Epidermal melanocyte (primary cell): ENCODE data around the gene MYMX.
A peak's percentile ranks its signal among the peaks of the same experiment; 100 is the strongest.
"Not testable (repeated sequence)": the region's sequence is repeated elsewhere in the genome, so short reads cannot be mapped to it uniquely, and the experiment has no call there.

ENCODE experiments used
- DNase-seq: peaks from one replicate; pipeline ENCODE4 v3.0.0; 2011; ENCODE audit warnings: low spot score; ENCODE audit not compliant: insufficient read length

The MYMX gene

GRCh38 chr6:44230034-44230675 is 13.4 kb downstream of the MYMX start:
- no peak for DNase-seq

- DNase-seq, result not testable (repeated sequence)
Measured at GRCh38 chr6:44231426-44231825, 14.7 kb downstream of the MYMX start.

- DNase-seq, result no peak
Measured at GRCh38 chr6:44232676-44233566, 16.2 kb downstream of the MYMX start.

- no peak for DNase-seq
Measured at GRCh38 chr6:44233567-44234100, 16.9 kb downstream of the MYMX start.

- peak; percentile 81 for DNase-seq
Measured at GRCh38 chr6:44234101-44235025, 17.6 kb downstream of the MYMX start.

GRCh38 chr6:44235269-44235668 is 18.5 kb downstream of the MYMX start:
- DNase-seq, result no peak

GRCh38 chr6:44235891-44236516 is 19.3 kb downstream of the MYMX start:
- no peak for DNase-seq

GRCh38 chr6:44237021-44237812 is 20.5 kb downstream of the MYMX start:
- no peak for DNase-seq

GRCh38 chr6:44237813-44238433 is 21.2 kb downstream of the MYMX start:
- DNase-seq, result no peak

- no peak for DNase-seq
Measured at GRCh38 chr6:44238687-44239350, 22.1 kb downstream of the MYMX start.

- DNase-seq, result no peak
Measured at GRCh38 chr6:44243345-44243744, 26.6 kb downstream of the MYMX start.

- DNase-seq, result no peak
Measured at GRCh38 chr6:44245391-44245911, 28.7 kb downstream of the MYMX start.

GRCh38 chr6:44245912-44246662 is 29.4 kb downstream of the MYMX start:
- peak; percentile 77 for DNase-seq

GRCh38 chr6:44246663-44247337 is 30.1 kb downstream of the MYMX start, which contains the start of gene HSP90AB1:
Gene HSP90AB1, plus strand, starts transcription at chr6:44247101. Its CDS starts 1,529 bp downstream, at chr6:44248630.
- DNase-seq, result peak; percentile 98

- DNase-seq, result peak; percentile 28
Measured at GRCh38 chr6:44247338-44248302, 30.9 kb downstream of the MYMX start.

- no peak for DNase-seq
Measured at GRCh38 chr6:44248579-44248978, 31.9 kb downstream of the MYMX start.
